ENCODE measurements around the gene TP53AIP1.

TP53AIP1 gene

DNA sequence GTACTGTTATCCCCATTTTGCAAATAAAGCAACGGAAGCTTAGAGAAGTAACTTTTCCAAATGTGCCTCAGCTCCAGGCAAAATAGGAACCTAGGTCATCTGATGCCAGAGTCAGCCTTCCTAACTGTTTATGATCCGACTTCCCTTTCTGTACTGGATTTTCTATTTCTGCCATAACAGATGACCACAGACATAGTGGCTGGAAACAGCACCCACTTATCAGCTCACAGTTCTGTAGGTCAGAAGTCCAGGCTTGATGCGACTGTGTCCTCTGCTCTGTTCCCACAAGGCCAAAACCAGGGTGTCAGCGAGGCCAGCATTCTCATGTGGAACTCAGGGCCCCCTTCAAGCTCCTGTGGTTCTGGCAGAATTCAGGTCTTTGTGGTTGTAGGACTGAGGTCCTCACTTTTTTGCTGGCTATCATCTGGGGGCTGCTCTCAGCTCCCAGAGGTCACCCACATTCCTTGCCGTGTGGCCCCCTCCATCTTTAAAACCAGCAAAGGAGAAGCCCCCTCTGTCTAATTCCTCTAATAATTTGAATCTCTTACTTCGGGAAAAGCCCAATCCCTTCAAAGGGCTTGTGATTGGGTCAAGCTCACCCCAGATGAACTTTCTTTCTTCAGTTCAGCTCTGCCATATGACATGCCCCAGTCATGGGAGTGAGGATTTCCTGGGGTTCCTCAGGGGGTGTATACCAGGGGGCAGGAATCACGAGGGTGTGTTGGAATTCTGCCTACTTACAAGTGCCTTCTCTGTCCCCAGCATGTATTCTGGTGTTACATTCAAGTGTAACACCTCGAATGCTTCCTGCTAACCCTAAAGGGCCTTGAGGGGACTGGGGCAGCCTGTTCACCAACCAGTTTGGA is 36.3 kb downstream of the TP53AIP1 start:
- DNase-seq, result no peak

DNA sequence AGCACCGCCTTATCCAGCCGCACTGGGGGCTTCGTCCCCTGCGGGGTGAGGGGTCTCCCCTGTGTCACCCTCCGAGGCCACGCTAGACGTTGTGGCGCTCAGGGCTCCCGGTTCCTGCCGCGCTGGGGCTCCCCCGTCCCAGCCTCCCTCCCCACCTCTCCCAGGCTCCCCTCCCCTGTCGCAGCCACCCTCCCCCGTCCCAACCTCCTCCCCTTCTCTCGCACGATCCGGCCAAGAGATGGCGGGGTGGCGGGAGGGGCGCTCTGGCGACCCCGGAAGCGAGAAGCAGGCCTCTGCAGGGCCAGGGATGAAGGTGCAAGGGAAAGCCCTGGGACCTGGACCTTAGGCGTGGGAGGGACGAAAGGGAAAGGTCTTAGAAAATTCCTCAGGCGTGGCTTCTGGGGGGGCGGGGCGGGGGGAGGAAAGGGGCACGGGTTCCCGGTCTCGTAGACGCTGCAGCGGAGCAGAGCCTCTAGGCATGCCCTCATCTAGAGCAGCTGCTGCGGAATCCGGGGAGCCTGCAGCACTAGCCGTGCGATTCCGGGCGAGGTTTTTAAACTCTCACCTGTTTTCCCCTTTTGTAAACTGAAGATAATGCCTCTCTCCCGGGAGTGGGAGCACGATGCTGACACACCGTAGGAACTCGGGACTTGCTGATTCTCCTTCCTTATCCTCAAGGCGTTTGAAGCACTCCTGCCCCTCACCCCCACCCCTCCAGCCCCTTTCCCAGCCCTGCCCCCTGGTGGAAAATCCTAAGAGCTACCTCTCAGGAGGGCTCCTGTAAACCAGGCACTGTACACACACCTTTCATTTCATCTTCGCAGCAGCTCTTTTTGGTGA is 37.1 kb downstream of the TP53AIP1 start:
- peak in 2 of 51 donors; percentile 28 to 64 for DNase-seq

DNA sequence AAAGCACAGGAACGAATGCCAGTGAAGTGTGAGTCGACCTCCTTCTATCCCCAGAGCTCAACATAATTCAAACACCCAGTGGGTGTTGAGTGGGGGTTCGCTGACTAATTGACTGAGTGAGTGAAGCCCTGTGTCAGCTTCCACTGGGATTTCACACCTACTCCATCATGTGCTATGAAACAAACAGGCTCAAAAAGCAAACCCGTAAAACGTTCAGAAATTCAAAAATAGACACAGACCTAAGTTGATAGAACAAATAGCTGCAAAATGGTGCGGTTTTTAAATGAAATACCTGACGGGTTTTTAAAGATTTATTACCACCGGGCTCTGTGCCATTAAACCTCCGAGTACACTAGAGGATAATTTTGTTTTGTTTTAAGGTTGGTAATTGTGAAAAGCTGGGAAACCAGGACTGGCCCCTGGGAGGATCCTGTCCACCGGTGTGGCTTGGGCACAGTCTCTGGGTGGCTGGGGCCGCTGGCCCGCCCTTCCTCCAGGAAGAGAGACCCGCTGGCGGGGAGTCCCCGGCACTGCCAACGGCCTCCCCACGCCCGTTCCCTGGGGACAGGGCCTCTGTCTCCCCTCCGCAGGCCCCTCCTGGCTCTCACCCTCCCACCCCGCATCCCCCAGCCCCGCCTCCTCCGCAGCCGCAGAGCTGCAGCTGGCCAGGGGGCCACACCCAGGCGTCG is 37.9 kb downstream of the TP53AIP1 start:
- DNase-seq, result peak in 2 of 51 donors; percentile 44 to 53

DNA sequence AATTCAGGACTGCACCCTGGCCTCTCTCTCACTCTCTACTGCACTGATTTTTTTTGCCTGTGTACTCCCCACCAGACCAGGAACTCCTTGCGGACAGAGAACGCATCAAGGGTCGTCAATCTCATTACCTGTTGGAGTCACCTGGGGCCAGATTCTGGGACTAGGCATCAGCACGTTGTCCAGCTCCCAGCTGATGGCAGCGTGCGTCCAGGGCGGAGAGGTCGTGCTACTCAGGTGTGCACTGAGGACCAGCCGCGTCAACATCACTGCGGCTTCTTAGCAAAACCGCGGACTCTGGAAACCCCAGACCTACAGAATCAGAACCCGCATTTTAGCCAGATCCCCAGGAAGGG is 38.4 kb downstream of the TP53AIP1 start:
- no peak for DNase-seq

DNA sequence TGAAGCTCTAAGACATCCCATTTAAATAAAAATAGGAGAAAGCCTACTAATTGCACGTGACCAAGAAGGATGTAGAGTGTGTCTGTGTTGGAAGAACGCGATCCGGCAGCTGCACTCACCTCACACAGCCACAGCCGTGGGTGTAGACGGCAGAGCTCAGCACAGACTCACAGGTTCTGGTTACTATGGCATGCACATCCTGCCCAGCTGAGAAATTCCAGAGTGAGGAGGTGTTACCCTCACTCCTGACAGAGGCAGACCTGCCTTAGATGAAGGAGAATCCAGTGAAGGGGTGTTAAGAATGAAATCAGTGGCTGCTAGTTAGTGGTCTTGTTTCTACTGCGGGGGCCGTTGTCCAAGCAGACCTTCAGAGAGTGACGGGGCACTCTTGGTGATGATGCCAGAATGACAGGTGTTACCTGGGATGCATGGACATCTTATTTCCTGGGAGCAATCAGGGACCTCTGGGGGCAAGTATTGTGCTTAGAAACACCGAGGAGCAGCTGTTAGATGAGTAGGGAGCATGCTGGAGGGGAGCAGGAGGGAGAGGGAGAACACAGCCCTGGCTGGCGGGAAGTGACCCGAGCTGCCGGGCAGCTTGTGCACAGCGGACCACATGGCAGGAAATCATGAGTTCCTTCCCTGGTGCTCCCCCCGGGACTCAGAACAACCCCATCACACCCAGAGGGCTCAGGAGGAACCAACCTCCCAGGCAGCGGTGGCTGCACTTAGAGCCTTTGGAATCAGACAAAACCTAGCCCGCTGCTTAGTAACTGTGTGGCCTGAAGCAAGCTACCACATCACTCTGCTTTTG is 39.2 kb downstream of the TP53AIP1 start:
- peak in 18 of 51 donors; percentile 14 to 49 (median 28) for DNase-seq

DNA sequence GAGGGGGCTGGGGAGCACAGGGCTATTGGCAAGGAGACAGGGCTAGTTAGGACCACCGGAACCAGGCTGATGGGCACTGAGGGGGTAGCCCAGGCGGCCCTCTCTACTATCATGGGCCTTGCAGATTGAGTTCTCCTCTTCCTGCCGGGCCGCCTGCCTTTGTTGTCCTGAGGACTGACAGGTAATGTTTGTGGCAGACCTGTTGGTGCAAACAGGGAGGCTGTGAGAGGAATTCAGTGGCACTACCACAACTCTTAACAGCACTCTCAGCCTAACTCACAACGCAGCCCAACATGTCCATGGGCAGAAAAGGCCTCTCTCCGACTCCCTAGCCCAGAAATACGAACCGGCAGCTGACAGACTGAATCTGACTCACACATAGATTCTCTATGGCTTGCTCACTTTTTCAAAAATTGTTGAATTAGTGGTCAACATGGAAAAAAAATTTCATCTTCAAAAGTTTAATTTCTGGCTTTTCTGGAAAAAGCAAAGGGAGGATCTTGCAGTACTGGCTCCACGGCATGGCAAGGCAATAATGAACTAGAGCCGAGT is 40.1 kb downstream of the TP53AIP1 start:
- no peak for DNase-seq

DNA sequence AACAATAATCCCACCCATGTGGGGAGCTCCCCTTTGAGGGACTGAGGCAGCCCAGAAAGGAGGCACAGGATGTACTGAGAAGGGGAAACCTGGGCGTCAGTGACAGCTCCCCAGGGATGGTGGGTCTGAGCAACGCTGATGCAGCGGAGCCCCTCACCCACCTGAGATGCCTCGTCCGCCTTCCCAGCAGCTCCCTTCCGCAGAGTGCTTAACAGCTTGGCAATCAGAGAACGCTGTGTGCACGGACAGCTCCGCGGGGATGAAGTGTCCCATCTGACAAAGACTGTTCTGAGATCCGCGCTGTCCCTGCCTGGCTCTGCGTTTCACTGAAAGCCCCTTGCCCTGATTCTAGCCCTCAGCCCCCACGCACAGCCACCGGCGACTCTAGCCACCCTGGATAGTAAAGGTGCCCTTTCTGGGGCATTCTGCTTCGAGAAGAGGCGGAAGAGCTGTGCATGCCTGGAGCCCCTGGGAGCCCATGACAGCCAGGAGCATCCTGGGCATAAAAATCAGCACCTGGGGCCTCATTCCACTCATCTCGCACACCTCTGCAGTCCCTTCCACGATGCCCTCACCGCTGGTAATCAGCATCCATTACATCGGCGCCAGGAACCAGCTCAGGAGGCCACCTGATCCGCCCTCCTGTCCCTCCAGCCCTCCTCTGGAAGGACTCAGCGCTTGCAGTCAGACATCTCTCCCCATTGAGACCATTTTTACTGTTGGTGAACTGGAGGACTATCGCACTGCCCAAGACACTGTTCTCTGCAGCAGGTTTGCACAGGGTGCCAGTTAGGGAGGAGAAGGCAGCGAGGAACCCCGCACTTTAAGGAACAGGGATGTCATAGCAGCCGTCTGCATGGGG is 40.8 kb downstream of the TP53AIP1 start:
- no peak for DNase-seq

DNA sequence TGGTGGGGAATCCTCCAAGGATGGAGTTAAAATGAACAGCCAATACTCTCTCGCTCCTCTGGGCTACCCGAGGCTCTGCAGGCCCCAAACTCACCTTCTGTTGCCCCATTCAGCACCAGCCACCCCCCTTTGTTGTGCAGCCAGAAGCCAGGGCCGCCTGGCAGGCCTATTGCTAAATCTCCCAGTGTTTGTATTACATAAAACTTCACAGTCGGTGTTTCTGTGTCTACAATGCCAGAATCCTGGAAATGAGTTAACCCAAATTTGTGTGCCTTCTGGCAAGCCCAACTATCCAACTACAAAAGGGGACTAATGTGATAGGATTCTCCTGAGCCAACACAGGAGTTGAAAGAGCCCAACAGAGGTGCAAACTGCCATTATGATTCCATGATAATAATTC is 42.2 kb downstream of the TP53AIP1 start:
- peak in 1 of 51 donors; percentile 8 for DNase-seq

DNA sequence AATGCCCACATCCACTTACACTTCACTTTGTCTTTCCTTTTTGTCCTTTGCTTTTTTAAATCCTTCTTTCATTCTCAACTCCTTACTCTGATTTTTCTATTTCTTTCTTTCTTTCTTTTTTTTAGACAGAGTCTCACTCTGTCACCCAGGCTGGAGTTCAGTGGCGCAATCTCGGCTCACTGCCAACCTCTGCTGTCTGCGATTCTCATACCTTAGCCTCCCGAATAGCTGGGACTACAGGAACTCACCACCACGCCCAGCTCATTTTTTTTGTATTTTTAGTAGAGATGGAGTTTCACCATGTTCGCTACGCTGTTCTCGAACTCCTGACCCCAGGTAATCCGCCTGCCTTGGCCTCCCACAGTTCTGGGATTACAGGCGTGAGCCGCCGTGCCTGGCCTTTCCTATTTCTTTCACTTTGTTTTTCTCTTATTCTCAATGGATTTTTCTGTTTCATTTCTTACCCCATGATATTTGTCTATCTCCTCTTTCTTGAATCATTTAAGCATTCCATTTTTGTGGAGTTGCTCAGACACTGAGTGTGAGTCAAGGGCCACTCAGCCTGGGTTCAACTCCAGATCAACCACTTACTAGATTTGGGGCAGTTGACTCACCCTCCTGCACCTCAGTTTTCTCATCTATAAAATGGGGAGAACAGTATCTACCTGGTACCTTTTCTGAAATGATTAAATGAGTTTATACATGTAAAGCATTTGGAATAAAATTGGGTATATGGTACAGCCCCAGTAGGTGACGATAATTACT is 43.9 kb downstream of the TP53AIP1 start:
- no peak for DNase-seq

DNA sequence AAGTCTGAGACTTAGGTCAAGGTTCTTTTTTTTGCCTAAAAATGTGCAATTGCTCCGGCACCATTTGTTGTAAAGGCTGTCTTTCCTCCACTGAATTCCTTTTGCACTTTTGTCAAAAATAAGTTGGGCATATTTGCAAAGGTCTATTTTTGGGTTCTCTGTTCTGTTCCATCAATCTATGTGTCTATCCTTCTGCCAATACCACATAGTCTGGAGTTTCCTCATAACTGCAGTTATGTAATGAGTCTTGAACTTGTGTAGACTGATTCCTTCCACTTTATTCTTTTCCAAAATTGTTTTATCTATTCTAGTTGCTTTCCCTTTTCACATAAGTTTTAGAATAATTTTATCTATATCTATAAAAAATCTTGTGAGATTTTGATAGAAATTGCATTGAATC is 44.8 kb downstream of the TP53AIP1 start:
- DNase-seq, result no peak

DNA sequence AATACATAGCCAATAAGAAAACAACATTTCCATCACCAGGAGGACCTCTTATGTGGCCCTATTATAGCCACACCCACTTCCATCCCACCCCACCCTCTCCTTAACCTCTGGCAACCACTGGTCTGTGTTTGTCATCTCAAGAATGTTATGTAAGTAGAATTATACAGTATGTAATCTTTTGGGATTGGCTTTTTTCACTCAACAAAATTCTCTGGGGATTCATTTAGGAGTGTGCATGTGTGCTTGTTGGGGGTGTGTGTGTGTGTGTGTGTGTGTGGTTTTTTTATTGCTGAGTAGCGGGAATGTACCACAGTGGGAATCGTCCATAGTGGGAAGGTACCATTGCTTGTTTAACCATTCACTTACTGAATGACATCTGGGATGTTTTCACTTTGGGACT is 46.3 kb downstream of the TP53AIP1 start:
- no peak for DNase-seq

DNA sequence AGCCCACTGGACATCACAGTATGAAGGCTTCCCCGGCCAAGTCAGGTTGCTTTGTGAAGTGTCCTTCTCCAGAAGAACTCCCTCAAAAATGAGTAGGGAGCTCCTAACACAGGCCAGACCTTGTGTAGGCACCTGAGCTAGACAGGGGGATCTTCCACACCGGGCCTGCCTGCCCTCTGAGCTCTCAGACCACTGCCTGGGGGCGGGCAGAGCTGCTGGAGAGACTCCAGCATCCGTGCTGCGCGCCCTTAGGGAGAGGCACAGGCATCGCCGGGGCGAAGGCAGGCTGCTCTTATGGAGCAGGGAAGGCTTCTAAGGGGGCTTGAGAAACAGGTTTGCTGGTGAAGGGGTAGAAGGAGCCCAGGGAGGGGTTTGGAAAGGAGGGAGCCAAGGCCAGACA is 47.1 kb downstream of the TP53AIP1 start:
- no peak for DNase-seq

DNA sequence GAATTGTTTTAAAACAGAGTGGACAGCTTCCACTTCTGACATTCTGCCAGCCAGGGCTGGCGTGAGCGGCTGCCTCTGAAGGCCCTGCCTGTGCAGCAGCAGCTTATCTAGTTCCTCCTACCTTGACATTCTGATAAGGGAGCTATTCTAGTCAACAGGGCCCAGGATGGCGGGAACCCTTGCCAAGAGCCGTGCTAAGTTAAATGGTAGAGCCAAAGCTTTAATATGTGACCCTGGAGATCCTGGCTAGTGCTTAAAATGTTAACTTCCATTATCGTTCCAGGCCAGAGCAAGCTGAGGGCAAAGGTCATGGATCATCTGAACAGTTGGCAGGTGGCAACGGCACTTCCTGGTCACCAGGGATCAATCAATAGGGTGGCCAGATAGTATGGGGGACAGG is 48.0 kb downstream of the TP53AIP1 start:
- DNase-seq, result no peak

DNA sequence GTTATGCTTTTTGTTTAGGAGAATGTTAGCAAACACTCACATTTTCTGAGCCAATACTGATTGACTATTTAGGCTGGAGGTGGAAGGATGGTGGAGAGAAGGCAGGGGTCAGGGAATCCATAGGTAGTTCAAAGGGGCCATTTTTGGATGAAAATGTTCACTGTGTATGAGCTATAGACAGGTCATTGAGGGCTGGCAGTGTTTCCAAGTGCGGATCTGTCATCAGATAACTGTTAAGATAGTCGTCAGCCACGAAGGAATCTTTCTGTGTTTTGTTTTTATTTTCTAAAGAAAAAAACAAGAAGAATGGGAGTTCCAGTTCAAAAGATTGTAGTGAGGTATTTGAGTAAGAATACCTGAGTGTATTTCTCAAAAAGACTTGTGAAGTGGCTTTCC is 48.4 kb downstream of the TP53AIP1 start:
- DNase-seq, result no peak

DNA sequence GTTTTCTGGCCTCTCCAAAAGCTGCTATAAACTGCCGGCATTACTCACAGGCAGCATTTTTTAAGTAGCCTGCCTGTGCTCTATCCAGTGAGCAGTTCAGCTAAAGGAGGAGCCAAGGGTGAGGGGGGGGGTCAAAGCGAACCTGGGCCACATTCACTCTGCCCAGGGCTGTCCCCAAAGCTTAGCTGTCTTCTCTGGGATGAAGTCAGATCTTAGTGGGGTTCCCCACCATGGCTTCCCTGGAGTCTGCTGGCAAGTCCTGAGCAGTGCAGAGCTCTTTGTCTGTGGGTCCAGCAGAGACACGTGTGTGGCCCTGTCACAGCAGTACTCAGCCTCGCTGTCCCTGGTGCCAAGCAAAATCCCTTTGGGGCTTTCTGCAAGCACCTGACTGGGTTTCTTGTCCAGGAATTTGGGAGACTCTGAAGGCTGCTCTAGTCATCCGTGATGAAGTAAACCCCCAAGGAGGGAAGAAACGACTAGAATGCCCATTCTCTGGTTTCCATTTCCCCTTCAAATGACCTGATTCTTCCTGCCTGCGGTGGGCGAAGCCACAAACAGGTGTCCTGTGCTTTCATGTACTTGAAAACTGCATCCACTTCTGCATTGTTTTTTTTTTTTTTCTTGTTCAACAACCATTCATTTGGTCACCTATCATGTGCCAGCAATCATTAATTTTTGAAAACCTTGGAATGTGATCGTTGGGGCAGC is 48.9 kb downstream of the TP53AIP1 start:
- DNase-seq, result no peak

DNA sequence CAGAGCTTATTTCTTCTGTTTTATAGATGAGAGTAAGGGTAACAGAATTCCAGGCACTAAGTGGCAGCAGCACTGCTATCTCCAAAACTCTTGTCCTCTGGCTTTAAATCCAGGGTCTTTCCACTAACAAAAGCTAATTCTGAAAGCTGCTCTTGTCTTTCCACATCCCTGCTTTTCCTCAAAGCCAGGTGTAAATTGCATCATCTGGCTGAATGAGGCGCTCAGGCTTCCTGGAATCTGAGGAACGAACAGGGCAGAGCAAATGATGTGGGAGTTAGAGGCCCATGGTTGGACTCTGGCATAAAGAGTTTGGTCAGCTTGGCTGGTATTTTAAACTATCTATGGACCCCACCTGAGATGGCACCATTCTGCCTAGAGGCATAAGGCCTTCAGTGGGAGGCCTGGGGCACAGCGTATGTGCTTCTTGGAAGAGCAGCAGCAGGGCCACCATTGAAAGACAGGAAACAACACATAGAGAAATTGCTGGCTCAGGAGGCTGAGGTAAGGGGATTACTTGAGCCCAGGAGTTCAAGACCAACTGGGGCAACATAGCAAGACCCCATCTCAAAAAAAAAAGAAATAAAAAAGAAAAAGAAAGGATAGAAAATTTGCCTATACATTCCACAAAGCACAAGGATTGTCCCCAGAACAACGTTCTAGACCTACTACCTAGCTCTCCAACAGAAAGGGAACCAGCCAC is 49.7 kb downstream of the TP53AIP1 start:
- no peak for DNase-seq

DNA sequence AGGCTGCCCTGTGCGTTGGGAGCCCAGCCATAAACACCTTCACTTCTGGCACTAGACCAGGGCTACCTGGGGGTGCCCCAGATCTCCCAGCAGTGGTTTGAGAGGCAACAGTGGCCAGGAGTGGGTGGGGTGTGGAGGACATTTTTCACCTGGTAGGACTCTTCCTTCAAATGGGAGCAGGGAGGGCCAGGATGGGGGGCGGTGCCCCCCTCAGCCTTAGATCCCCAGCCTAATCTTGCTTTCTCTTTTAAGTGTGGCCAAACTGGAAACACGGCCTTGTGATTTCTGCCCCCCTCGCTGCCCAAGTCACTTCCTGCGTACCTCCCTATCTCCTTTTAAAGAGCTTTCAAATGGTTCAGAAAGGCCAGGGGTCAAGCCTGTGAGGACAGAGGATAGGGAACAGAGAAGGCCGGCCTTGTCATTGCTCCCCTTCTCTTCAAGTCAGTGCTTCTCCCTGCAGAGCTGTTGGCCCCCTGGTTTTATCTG is 50.7 kb downstream of the TP53AIP1 start:
- no peak for DNase-seq

All from hypothalamus (tissue), 51 donors.